EL (cell line): ENCODE data around the gene RASGRF2.

Experiments used
- DNase-seq: peaks from one replicate; pipeline ENCODE4 v3.0.0-alpha.2; 2016

The RASGRF2 gene

GRCh38 chr5:81213070-81213469 is 252.9 kb downstream of the RASGRF2 start:
- DNase-seq = no peak

- no peak for DNase-seq
Measured at GRCh38 chr5:81214848-81215247, 254.7 kb downstream of the RASGRF2 start.

GRCh38 chr5:81216152-81216551 is 256.0 kb downstream of the RASGRF2 start:
- no peak for DNase-seq

GRCh38 chr5:81219389-81219788 is 259.2 kb downstream of the RASGRF2 start:
- DNase-seq = no peak

- DNase-seq = no peak
Measured at GRCh38 chr5:81222285-81222684, 262.1 kb downstream of the RASGRF2 start.

- DNase-seq = no peak
Measured at GRCh38 chr5:81225463-81225862, 265.3 kb downstream of the RASGRF2 start.

- DNase-seq = no peak
Measured at GRCh38 chr5:81226286-81226685, 266.1 kb downstream of the RASGRF2 start.

- no peak for DNase-seq
Measured at GRCh38 chr5:81226949-81227348, 266.8 kb downstream of the RASGRF2 start.

GRCh38 chr5:81228084-81228483 is 267.9 kb downstream of the RASGRF2 start:
- no peak for DNase-seq

GRCh38 chr5:81230416-81230815 is 270.3 kb downstream of the RASGRF2 start:
- no peak for DNase-seq

- DNase-seq = no peak
Measured at GRCh38 chr5:81232464-81233079, 272.4 kb downstream of the RASGRF2 start.

GRCh38 chr5:81233080-81233634 is 273.0 kb downstream of the RASGRF2 start, which contains the start of gene CKMT2:
CKMT2 (plus strand) TSS chr5:81233322; CDS start chr5:81251133, 17,811 bp downstream.
- no peak for DNase-seq

- DNase-seq = no peak
Measured at GRCh38 chr5:81234299-81234698, 274.1 kb downstream of the RASGRF2 start.

GRCh38 chr5:81234801-81235200 is 274.6 kb downstream of the RASGRF2 start:
- no peak for DNase-seq

GRCh38 chr5:81235287-81236072 is 275.3 kb downstream of the RASGRF2 start:
- no peak for DNase-seq

- DNase-seq = no peak
Measured at GRCh38 chr5:81238460-81238859, 278.3 kb downstream of the RASGRF2 start.

- no peak for DNase-seq
Measured at GRCh38 chr5:81239613-81240012, 279.4 kb downstream of the RASGRF2 start.

- no peak for DNase-seq
Measured at GRCh38 chr5:81241001-81241400, 280.8 kb downstream of the RASGRF2 start.

GRCh38 chr5:81241961-81242648 is 281.9 kb downstream of the RASGRF2 start:
- no peak for DNase-seq

GRCh38 chr5:81242906-81243436 is 282.8 kb downstream of the RASGRF2 start:
- no peak for DNase-seq

GRCh38 chr5:81244451-81244850 is 284.3 kb downstream of the RASGRF2 start:
- no peak for DNase-seq

- no peak for DNase-seq
Measured at GRCh38 chr5:81245871-81246235, 285.7 kb downstream of the RASGRF2 start.

GRCh38 chr5:81246697-81247096 is 286.5 kb downstream of the RASGRF2 start:
- DNase-seq = no peak
